ENCODE results near the gene PKD2.
A peak's percentile ranks its signal among the peaks of the same experiment; 100 is the strongest.
"Not testable (repeated sequence)": the region's sequence is repeated elsewhere in the genome, so short reads cannot be mapped to it uniquely, and the experiment has no call there.

The PKD2 gene

GRCh38 chr4:87982036-87982435 is 25.4 kb upstream of the PKD2 start:
- TF ChIP-seq Cebpa-rat (IDR thresholded peaks at IDR 0.05), result no peak
- Histone ChIP-seq H3K27me3 (no peaks in the 10 kb centered on the region), H3K4me3 (no peak overlapping the region), H3K4me1 (peaks cover 0 to 45% (median 3%) of the 10 kb centered on the region in 10 experiments; a peak in 8 of 20 replicates), H3K36me3 (peaks cover 0 to 46% (median 12%) of the 10 kb centered on the region in 11 experiments; a peak in 11 of 22 replicates), H4K20me1 (peaks cover 0 to 57% (median 0%) of the 10 kb centered on the region in 11 experiments; a peak in 4 of 22 replicates), H3K9ac (no peak overlapping the region; a peak in 1 of 22 replicates), H3K4me2 (no peak overlapping the region), H3K9me3 (replicated peaks in 1 of 11) (no peaks in the 10 kb centered on the region), H3K27ac (no peak overlapping the region)

DNA sequence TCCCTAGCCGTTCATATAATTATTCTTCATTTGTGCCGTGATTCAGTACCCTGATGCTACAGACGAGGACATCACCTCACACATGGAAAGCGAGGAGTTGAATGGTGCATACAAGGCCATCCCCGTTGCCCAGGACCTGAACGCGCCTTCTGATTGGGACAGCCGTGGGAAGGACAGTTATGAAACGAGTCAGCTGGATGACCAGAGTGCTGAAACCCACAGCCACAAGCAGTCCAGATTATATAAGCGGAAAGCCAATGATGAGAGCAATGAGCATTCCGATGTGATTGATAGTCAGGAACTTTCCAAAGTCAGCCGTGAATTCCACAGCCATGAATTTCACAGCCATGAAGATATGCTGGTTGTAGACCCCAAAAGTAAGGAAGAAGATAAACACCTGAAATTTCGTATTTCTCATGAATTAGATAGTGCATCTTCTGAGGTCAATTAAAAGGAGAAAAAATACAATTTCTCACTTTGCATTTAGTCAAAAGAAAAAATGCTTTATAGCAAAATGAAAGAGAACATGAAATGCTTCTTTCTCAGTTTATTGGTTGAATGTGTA is 24.9 kb upstream of the PKD2 start:
- Histone ChIP-seq H4K20me1 (peaks cover 0 to 52% (median 0%) of the 10 kb centered on the region in 11 experiments; a peak in 4 of 22 replicates), H3K9ac (no peak overlapping the region; a peak in 1 of 22 replicates), H3K4me3 (no peak overlapping the region), H3K27ac (no peak overlapping the region), H3K9me3 (replicated peaks in 1 of 11) (no peaks in the 10 kb centered on the region), H3K36me3 (peaks cover 0 to 41% (median 12%) of the 10 kb centered on the region in 11 experiments; a peak in 11 of 22 replicates), H3K4me2 (no peak overlapping the region), H3K4me1 (peaks cover 0 to 40% (median 3%) of the 10 kb centered on the region in 10 experiments; a peak in 8 of 20 replicates), H3K27me3 (no peaks in the 10 kb centered on the region)
- no peak for TF ChIP-seq Cebpa-rat (IDR thresholded peaks at IDR 0.05)

GRCh38 chr4:87983996-87984395 is 23.4 kb upstream of the PKD2 start:
- Histone ChIP-seq H4K20me1 (peaks cover 0 to 39% (median 0%) of the 10 kb centered on the region in 11 experiments; a peak in 4 of 22 replicates), H3K4me1 (peaks cover 0 to 25% (median 0%) of the 10 kb centered on the region in 10 experiments; a peak in 8 of 20 replicates), H3K9me3 (replicated peaks in 1 of 11) (no peaks in the 10 kb centered on the region), H3K27ac (no peak overlapping the region), H3K9ac (no peak overlapping the region), H3K4me2 (no peak overlapping the region), H3K36me3 (peaks cover 0 to 37% (median 12%) of the 10 kb centered on the region in 11 experiments; a peak in 11 of 22 replicates), H3K4me3 (no peak overlapping the region), H3K27me3 (no peaks in the 10 kb centered on the region)
- TF ChIP-seq Cebpa-rat (IDR thresholded peaks at IDR 0.05), result no peak

GRCh38 chr4:87985097-87985886 is 22.1 kb upstream of the PKD2 start:
- H3K4me2 ChIP-seq, result peak overlapping the region in 1 of 11 experiments; percentile 21; a peak in 1 of 22 replicates
- no peak overlapping the region for H3K4me3 ChIP-seq

DNA sequence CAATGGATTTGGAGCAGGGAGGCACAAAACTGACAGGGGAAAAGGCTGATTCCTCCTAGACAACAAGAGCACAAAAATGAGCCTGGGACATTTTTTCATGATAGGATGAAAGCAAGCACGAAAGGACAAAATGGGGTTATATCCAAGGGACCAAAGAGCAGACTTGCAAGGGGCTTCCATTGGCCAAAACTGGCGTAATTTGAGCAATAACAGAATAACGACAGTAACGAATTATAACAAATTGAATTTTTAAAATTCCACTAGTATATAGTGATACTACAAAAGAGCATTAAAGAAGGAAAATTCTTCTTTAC is 21.6 kb upstream of the PKD2 start:
- Histone ChIP-seq H3K36me3 (peaks cover 0 to 19% (median 6%) of the 10 kb centered on the region in 11 experiments; a peak in 11 of 22 replicates), H3K9me3 (replicated peaks in 1 of 11) (no peaks in the 10 kb centered on the region), H3K9ac (no peak overlapping the region), H3K4me3 (no peak overlapping the region), H3K27ac (no peak overlapping the region; a peak in 1 of 22 replicates), H4K20me1 (peaks cover 0 to 29% (median 0%) of the 10 kb centered on the region in 11 experiments; a peak in 4 of 22 replicates), H3K27me3 (no peaks in the 10 kb centered on the region), H3K4me1 (peaks cover 0 to 18% (median 0%) of the 10 kb centered on the region in 10 experiments; a peak in 7 of 20 replicates), H3K4me2 (peak overlapping the region in 1 of 11 experiments; percentile 21; a peak in 1 of 22 replicates)
- TF ChIP-seq Cebpa-rat (IDR thresholded peaks at IDR 0.05), result no peak

More at GRCh38 chr4:87985097-87985886, 22.1 kb upstream of the PKD2 start:
- Histone ChIP-seq H3K9ac (no peak overlapping the region), H3K9me3 (replicated peaks in 1 of 11) (no peaks in the 10 kb centered on the region), H3K27ac (no peak overlapping the region; a peak in 1 of 22 replicates), H3K36me3 (peaks cover 0 to 24% (median 8%) of the 10 kb centered on the region in 11 experiments; a peak in 11 of 22 replicates), H3K4me1 (peaks cover 0 to 18% (median 0%) of the 10 kb centered on the region in 10 experiments; a peak in 7 of 20 replicates), H3K27me3 (no peaks in the 10 kb centered on the region), H4K20me1 (peaks cover 0 to 31% (median 0%) of the 10 kb centered on the region in 11 experiments; a peak in 4 of 22 replicates)
- no peak for TF ChIP-seq Cebpa-rat (IDR thresholded peaks at IDR 0.05)

DNA sequence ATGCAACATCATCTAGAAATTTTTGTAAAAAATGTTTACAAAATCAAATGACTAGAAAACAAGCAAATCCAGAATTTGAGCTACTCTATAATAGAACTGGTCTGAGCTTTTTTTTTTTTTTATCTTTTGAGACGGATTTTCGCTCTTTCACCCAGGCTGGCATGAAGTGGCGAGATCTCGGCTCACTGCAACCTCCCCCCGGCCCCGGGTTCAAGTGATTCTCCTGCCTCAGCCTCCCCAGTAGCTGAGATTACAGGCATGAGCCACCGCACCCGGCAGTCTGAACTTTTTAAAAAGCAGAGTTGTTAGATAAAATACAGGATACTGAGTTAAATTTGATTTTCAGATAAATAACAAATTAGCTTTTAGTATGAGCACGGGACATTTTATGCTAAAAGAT is 20.9 kb upstream of the PKD2 start:
- Histone ChIP-seq H3K9me3 (replicated peaks in 1 of 11) (no peaks in the 10 kb centered on the region), H3K27me3 (no peaks in the 10 kb centered on the region), H3K4me3 (no peak overlapping the region), H3K4me1 (peaks cover 0 to 18% (median 0%) of the 10 kb centered on the region in 10 experiments; a peak in 7 of 20 replicates), H3K36me3 (peaks cover 0 to 14% (median 3%) of the 10 kb centered on the region in 11 experiments; a peak in 11 of 22 replicates), H4K20me1 (peaks cover 0 to 24% (median 0%) of the 10 kb centered on the region in 11 experiments; a peak in 4 of 22 replicates), H3K4me2 (peak overlapping the region in 1 of 11 experiments; percentile 21; a peak in 1 of 22 replicates), H3K9ac (no peak overlapping the region), H3K27ac (no peak overlapping the region)
- no peak for TF ChIP-seq Cebpa-rat (IDR thresholded peaks at IDR 0.05)

GRCh38 chr4:87989765-87990164 is 17.7 kb upstream of the PKD2 start:
- H4K20me1 ChIP-seq, result no peaks in the 10 kb centered on the region
- 0 out of 22 replicates have a peak, but pooled peaks cover 0 to 6% (median 0%) of the 10 kb centered on the region in 11 experiments for H3K9me3 ChIP-seq (replicated peaks in 1 of 11)
- no peaks in the 10 kb centered on the region for H3K36me3 ChIP-seq
- no peak overlapping the region for H3K4me2 ChIP-seq
- peaks cover 0 to 18% (median 0%) of the 10 kb centered on the region in 10 experiments; a peak in 6 of 20 replicates for H3K4me1 ChIP-seq
- H3K9ac ChIP-seq, result no peak overlapping the region
- TF ChIP-seq Cebpa-rat (IDR thresholded peaks at IDR 0.05), result no peak
- H3K27me3 ChIP-seq, result no peaks in the 10 kb centered on the region
- no peak overlapping the region for H3K4me3 ChIP-seq
- no peak overlapping the region for H3K27ac ChIP-seq

GRCh38 chr4:87995435-87995834 is 12.0 kb upstream of the PKD2 start:
- H3K27me3 ChIP-seq, result no peaks in the 10 kb centered on the region
- no peak overlapping the region for H3K27ac ChIP-seq
- H3K4me1 ChIP-seq, result no peaks in the 10 kb centered on the region; a peak in 1 of 20 replicates
- no peaks in the 10 kb centered on the region for H3K36me3 ChIP-seq
- 0 out of 22 replicates have a peak, but pooled peaks cover 0 to 6% (median 0%) of the 10 kb centered on the region in 11 experiments for H3K9me3 ChIP-seq (replicated peaks in 1 of 11)
- TF ChIP-seq Cebpa-rat (IDR thresholded peaks at IDR 0.05), result no peak
- H3K9ac ChIP-seq, result no peak overlapping the region
- H3K4me3 ChIP-seq, result no peak overlapping the region
- no peaks in the 10 kb centered on the region for H4K20me1 ChIP-seq
- H3K4me2 ChIP-seq, result no peak overlapping the region

DNA sequence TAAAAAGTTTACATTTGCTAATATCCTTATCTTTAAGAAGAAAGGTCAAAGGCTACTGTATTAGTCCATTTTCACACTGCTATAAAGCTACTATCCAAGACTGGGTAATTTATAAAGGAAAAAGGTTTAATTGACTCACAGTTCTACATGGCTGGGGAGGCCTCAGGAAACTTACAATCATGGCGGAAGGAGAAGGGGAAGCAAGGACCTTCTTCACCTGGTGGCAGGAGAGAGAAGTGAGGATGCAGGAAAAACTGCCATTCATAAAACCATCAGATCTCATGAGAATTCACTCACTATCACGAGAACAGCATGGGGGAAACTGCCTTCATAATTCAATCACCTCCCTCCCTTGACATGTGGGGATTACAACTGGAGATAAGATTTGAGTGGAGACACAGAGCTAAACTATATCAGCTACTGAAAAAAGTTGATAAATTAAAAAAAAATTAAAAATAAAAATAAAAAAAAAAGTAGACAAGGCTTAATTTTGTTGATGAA is 8.2 kb upstream of the PKD2 start:
- H3K36me3 ChIP-seq; H3K9me3 ChIP-seq (replicated peaks in 1 of 11); H3K9ac ChIP-seq; H3K4me2 ChIP-seq; H3K27me3 ChIP-seq; H3K27ac ChIP-seq; H3K4me1 ChIP-seq; H4K20me1 ChIP-seq; H3K4me3 ChIP-seq: not testable (repeated sequence)
